Endodermal cell (in vitro differentiated cells): ENCODE results near the gene ABCB4. TPM values are rescaled to one million over a fixed set of nuclear protein-coding genes. Genes with fewer than 3 reads are reported as not detected.

Experiments
- DNase-seq: peaks from one replicate; pipeline ENCODE4 v3.0.0-alpha.2; 2017
- H3K27ac ChIP-seq: 2 replicates; pipeline ENCODE4 v1.5.1; 2013; ENCODE audit warnings: mild to moderate bottlenecking, low read depth, low read length, moderate library complexity
- H3K27me3 ChIP-seq: 2 replicates; pipeline ENCODE4 v1.6.1; 2013; ENCODE audit warnings: mild to moderate bottlenecking, low read length, moderate library complexity; ENCODE audit not compliant: insufficient read depth, control insufficient read depth, poor library complexity, severe bottlenecking
- H3K36me3 ChIP-seq: 2 replicates; pipeline ENCODE4 v1.7.0; 2013; ENCODE audit warnings: mild to moderate bottlenecking, low read length, moderate library complexity; ENCODE audit not compliant: control insufficient read depth, insufficient read depth
- H3K4me1 ChIP-seq: one replicate; pipeline ENCODE4 v1.7.0; 2013; ENCODE audit warnings: low read length; ENCODE audit not compliant: control insufficient read depth, insufficient read depth
- H3K4me3 ChIP-seq: 2 replicates; pipeline ENCODE4 v1.5.1; 2013; ENCODE audit warnings: mild to moderate bottlenecking, low read length, moderate library complexity
- H3K9ac ChIP-seq: 2 replicates; pipeline ENCODE4 v1.6.1; 2013; ENCODE audit warnings: mild to moderate bottlenecking, low read length, moderate library complexity; ENCODE audit not compliant: poor library complexity, severe bottlenecking; ENCODE audit errors: extremely low read depth
- H3K9me3 ChIP-seq: 2 replicates; pipeline ENCODE4 v1.6.1; 2013; ENCODE audit warnings: mild to moderate bottlenecking, low read length, moderate library complexity; ENCODE audit not compliant: control insufficient read depth
- H3K27ac Mint-ChIP-seq: 2 replicates; pipeline ENCODE4 v1.8.0; 2020; ENCODE audit warnings: mixed read lengths
- H3K27me3 Mint-ChIP-seq: 2 replicates; pipeline ENCODE4 v1.8.0; 2021; ENCODE audit warnings: mild to moderate bottlenecking, mixed read lengths; ENCODE audit not compliant: insufficient read depth
- H3K36me3 Mint-ChIP-seq: 2 replicates; pipeline ENCODE4 v1.8.0; 2020; ENCODE audit warnings: low read depth, mixed read lengths
- H3K4me1 Mint-ChIP-seq: 2 replicates; pipeline ENCODE4 v1.8.0; 2020; ENCODE audit warnings: mixed read lengths
- H3K4me3 Mint-ChIP-seq: 2 replicates; pipeline ENCODE4 v1.8.0; 2020; ENCODE audit warnings: mild to moderate bottlenecking, moderate library complexity, mixed read lengths
- H3K9me3 Mint-ChIP-seq: 2 replicates; pipeline ENCODE4 v1.8.0; 2020; ENCODE audit warnings: mild to moderate bottlenecking, mixed read lengths
- WGBS, 2 experiments: methylation state at CpG; one replicate each; pipeline versions ENCODE4 v1.1.5 to v1.1.7; 2013; ENCODE audit warnings: missing lambda C conversion rate in 2 of 2, mixed read lengths in 1 of 2; ENCODE audit not compliant: insufficient coverage in 1 of 2, insufficient read length in 1 of 2; 5-methylcytosine and 5-hydroxymethylcytosine counted together
- total RNA-seq, 2 donors: library from RNA; stranded (reverse); fragmentation: NEBNext Ultra II Directional in 1 of 2; extraction: Animal tissue kit (Norgen Biotek cat#: 25700) in 1 of 2; gene quantifications; 2 replicates in 1 of 2; 3 replicates in 1 of 2; pipeline ENCODE4 v1.2.1, GENCODE V29; 2021
- TF ChIP-seq, protein P1 (sequence below): fragments of 200-600 bp; sonication (generic); conservative IDR thresholded peaks from 2 replicates; pipeline ENCODE4 v1.5.0; 2021; ENCODE audit warnings: antibody characterized with exemption, mild to moderate bottlenecking

ABCB4 gene
- total RNA-seq, 2 donors from 2014 or later, result 0.60 to 0.77 TPM

DNA sequence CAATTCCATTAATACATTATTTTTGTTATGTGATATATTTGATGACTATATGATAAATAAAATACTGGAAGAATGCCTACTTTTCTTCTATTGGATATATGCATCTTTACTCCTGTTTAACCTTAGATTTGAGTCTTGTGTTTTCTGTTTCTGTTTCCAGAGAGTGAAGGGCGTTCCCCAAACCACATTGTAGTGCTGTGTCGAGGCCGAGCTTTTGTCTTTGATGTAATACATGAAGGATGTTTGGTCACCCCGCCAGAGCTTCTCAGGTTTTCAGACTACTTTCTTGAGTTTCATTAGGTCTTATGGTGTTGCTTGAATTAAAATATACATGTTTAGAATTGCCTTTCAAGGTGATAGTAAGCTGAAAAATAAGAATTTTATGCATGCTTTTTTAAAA, 106.3 kb downstream of the ABCB4 start:
- H3K27me3 ChIP-seq, result no peaks in the 10 kb centered on the region
- no peak overlapping the region for H3K9ac ChIP-seq
- TF ChIP-seq, protein P1, sequence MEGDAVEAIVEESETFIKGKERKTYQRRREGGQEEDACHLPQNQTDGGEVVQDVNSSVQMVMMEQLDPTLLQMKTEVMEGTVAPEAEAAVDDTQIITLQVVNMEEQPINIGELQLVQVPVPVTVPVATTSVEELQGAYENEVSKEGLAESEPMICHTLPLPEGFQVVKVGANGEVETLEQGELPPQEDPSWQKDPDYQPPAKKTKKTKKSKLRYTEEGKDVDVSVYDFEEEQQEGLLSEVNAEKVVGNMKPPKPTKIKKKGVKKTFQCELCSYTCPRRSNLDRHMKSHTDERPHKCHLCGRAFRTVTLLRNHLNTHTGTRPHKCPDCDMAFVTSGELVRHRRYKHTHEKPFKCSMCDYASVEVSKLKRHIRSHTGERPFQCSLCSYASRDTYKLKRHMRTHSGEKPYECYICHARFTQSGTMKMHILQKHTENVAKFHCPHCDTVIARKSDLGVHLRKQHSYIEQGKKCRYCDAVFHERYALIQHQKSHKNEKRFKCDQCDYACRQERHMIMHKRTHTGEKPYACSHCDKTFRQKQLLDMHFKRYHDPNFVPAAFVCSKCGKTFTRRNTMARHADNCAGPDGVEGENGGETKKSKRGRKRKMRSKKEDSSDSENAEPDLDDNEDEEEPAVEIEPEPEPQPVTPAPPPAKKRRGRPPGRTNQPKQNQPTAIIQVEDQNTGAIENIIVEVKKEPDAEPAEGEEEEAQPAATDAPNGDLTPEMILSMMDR, result no peak
- H3K9me3 ChIP-seq, result peaks cover 8% of the 10 kb centered on the region
- H3K4me3 Mint-ChIP-seq, result no peak overlapping the region
- H3K27ac ChIP-seq, result no peak overlapping the region
- no peaks in the 10 kb centered on the region for H3K4me1 Mint-ChIP-seq
- H3K27me3 Mint-ChIP-seq, result no peaks in the 10 kb centered on the region
- no peak for DNase-seq
- H3K4me3 ChIP-seq, result no peak overlapping the region
- H3K36me3 Mint-ChIP-seq, result peaks cover 5% of the 10 kb centered on the region
- WGBS, 2 experiments, result 88 to 95% methylated on average over 3 to 4 of the region's 4 CpGs
- peaks cover 32% of the 10 kb centered on the region for H3K36me3 ChIP-seq
- no peak overlapping the region for H3K27ac Mint-ChIP-seq
- H3K4me1 ChIP-seq, result no peaks in the 10 kb centered on the region
- H3K9me3 Mint-ChIP-seq, result no peaks in the 10 kb centered on the region

DNA sequence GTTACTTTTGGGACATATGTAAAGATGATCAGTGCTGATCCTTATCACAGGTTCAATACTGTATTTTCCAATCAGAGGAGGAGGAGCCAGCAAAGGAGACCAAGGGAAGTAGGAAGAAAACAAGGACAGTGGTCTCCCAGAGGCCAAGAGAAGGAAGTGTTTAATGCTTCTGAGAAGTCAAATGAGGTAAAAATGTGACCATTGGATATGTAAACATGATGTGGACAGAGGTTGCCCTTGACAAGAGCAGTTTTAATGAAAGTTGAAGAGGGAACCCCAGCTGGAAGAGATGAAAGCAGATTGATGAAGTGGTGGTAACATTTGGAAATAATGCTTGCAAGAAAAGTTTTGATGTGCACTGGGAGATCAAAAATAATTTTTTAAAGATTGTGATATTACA, 111.2 kb downstream of the ABCB4 start:
- no peak overlapping the region for H3K4me3 Mint-ChIP-seq
- no peak overlapping the region for H3K27ac Mint-ChIP-seq
- no peaks in the 10 kb centered on the region for H3K27me3 Mint-ChIP-seq
- Histone ChIP-seq H3K36me3 (peaks cover 32% of the 10 kb centered on the region), H3K4me3 (no peak overlapping the region), H3K27me3 (no peaks in the 10 kb centered on the region), H3K27ac (no peak overlapping the region), H3K4me1 (no peaks in the 10 kb centered on the region), H3K9me3 (peaks cover 15% of the 10 kb centered on the region), H3K9ac (no peak overlapping the region)
- TF ChIP-seq, protein P1, result no peak
- no peaks in the 10 kb centered on the region for H3K4me1 Mint-ChIP-seq
- peaks cover 3% of the 10 kb centered on the region for H3K9me3 Mint-ChIP-seq
- DNase-seq, result no peak
- H3K36me3 Mint-ChIP-seq, result peaks cover 8% of the 10 kb centered on the region

DNA sequence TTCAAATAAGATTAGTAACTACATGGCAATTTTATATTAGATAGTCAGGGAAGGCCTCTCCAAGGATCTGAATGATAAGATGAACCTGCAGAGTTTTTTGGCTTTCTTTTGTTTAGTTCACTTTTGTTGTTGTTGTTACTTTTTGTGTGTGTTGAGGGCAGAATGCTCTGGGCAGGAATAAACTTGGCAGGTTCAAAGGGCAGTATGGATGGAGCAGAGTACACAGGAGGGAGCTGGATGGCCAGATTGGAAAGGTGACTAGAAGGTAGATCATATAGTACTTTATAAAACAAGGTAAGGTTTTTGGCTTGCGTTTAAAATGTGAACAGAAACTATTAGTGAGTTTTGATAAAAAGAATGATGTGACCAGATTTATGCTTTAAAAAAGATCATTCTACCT, 112.1 kb downstream of the ABCB4 start:
- Mint-ChIP-seq H3K9me3 (peaks cover 3% of the 10 kb centered on the region), H3K27ac (no peak overlapping the region), H3K4me1 (no peaks in the 10 kb centered on the region), H3K4me3 (no peak overlapping the region), H3K27me3 (no peaks in the 10 kb centered on the region), H3K36me3 (peaks cover 15% of the 10 kb centered on the region)
- Histone ChIP-seq H3K9me3 (peaks cover 22% of the 10 kb centered on the region), H3K4me1 (no peaks in the 10 kb centered on the region), H3K9ac (no peak overlapping the region), H3K27ac (no peak overlapping the region), H3K27me3 (no peaks in the 10 kb centered on the region), H3K4me3 (no peak overlapping the region), H3K36me3 (peaks cover 28% of the 10 kb centered on the region)
- DNase-seq, result no peak
- TF ChIP-seq, protein P1, result no peak
- 100% methylated on average over 1 of the region's 1 CpG; no CpG with 5 or more reads in 1 of the 2 experiments for WGBS, 2 experiments
